HepG2 (cell line): ENCODE results near the gene DNAJC8. TPM values are rescaled to one million over a fixed set of nuclear protein-coding genes. Genes with fewer than 3 reads are reported as not detected.

Experiments
- ATAC-seq: fragments of 200-7000 bp; cut with Tn5 transposase; 3 replicates; pipeline ENCODE4 v1.9.1; 2020; ENCODE audit warnings: mild to moderate bottlenecking, moderate library complexity
- BruUV-seq: library from RNA; stranded (reverse); fragments of 400-500 nt; replicated peaks from 2 replicates; lab custom pipeline; 2021; lab: Mats Ljungman, UMichigan
- CTCF ChIA-PET: fragments of 300-600 bp; formaldehyde crosslinking; extraction: SDS; loops from one replicate; lab custom pipeline; 2021; ENCODE audit warnings: low total read pairs, inconsistent platforms, low intra/inter-chr PET ratio; lab: Yijun Ruan, JAX
- POLR2A ChIA-PET: fragments of 350-600 bp; sonication (Branson Sonifier 250); formaldehyde crosslinking; loops from one replicate; lab custom pipeline; 2020; ENCODE audit warnings: antibody characterized with exemption, inconsistent platforms; lab: Yijun Ruan, JAX
- DNase-seq: peaks from one replicate; pipeline ENCODE4 v3.0.0-alpha.2; 2015; ENCODE audit warnings: low spot score
- FAIRE-seq: peaks from 3 replicates; lab custom pipeline; 2011; peaks lifted over from hg19 to GRCh38; lab: Jason Lieb, UNC
- H2AFZ ChIP-seq: one replicate; pipeline ENCODE4 v1.6.1; 2011; ENCODE audit warnings: low read length, inconsistent platforms
- H3K27ac ChIP-seq: fragments of 300-600 bp; 3 replicates; pipeline ENCODE4 v1.8.0; 2011; ENCODE audit warnings: mixed run types, mild to moderate bottlenecking, mixed read lengths, low read length, inconsistent platforms; ENCODE audit not compliant: insufficient read depth; ENCODE audit errors: extremely low read length
- H3K27me3 ChIP-seq, 2 experiments: fragments of 200-600 bp in 1 of 2; 2 replicates in 1 of 2; 3 replicates in 1 of 2; pipeline versions ENCODE4 v1.6.0 to v1.8.0; 2011; ENCODE audit warnings: low read length in 2 of 2, mild to moderate bottlenecking in 2 of 2, moderate library complexity in 2 of 2, inconsistent platforms in 1 of 2; ENCODE audit not compliant: insufficient read depth in 2 of 2, control insufficient read depth in 1 of 2
- H3K36me3 ChIP-seq, 2 experiments: fragments of 200-600 bp in 1 of 2; replicated peaks in 1 of 2; 2 replicates in 1 of 2; 3 replicates in 1 of 2; pipeline versions ENCODE4 v1.5.1 to v1.8.0; 2011; ENCODE audit warnings: low read length in 2 of 2, inconsistent platforms in 1 of 2; ENCODE audit not compliant: insufficient read depth in 2 of 2, control insufficient read depth in 1 of 2
- H3K4me1 ChIP-seq: 2 replicates; pipeline ENCODE4 v1.5.1; 2012; ENCODE audit warnings: low read length, inconsistent platforms; ENCODE audit not compliant: insufficient read depth
- H3K4me2 ChIP-seq: 2 replicates; pipeline ENCODE4 v1.6.0; 2011; ENCODE audit warnings: low read depth, low read length, inconsistent platforms
- H3K4me3 ChIP-seq, 3 experiments: fragments of 200-600 bp in 1 of 3; sonication (generic), shearing (Covaris generic) in 1 of 3; replicated peaks in 1 of 3; 2 replicates each; pipeline ENCODE4 v1.5.1; 2011 to 2016; ENCODE audit warnings: low read length in 3 of 3, inconsistent platforms in 2 of 3, low read depth in 2 of 3, mild to moderate bottlenecking in 2 of 3, control low read depth in 1 of 3, mixed read lengths in 1 of 3; ENCODE audit not compliant: insufficient read depth in 1 of 3
- H3K79me2 ChIP-seq: one replicate; pipeline ENCODE4 v1.6.1; 2011; ENCODE audit warnings: low read length, inconsistent platforms; ENCODE audit not compliant: insufficient read depth
- H3K9ac ChIP-seq: 2 replicates; pipeline ENCODE4 v1.6.0; 2011; ENCODE audit warnings: mild to moderate bottlenecking, low read depth, low read length, inconsistent platforms; ENCODE audit not compliant: insufficient read depth
- H3K9me3 ChIP-seq: 2 replicates; pipeline ENCODE4 v1.5.1; 2012; ENCODE audit warnings: mild to moderate bottlenecking, low read length
- H4K20me1 ChIP-seq: 2 replicates; pipeline ENCODE4 v1.6.0; 2011; ENCODE audit warnings: inconsistent platforms, mild to moderate bottlenecking, low read length, moderate library complexity; ENCODE audit not compliant: insufficient read depth
- KLF9 ChIP-seq: IDR thresholded peaks from 2 replicates; pipeline ENCODE4 v1.6.1; 2016; ENCODE audit warnings: low read depth
- NAIF1 ChIP-seq: sonication (generic); formaldehyde crosslinking; IDR thresholded peaks from 2 replicates; pipeline ENCODE4 v1.5.0; 2020; ENCODE audit warnings: mild to moderate bottlenecking, missing genetic modification reagents, borderline replicate concordance
- ZFP36 ChIP-seq: fragments of 150-350 bp; IDR thresholded peaks from 2 replicates; pipeline ENCODE4 v1.6.1; 2018; ENCODE audit warnings: borderline replicate concordance, low read length, low read depth; ENCODE audit not compliant: partially characterized antibody
- ZNF816 ChIP-seq: sonication (generic); formaldehyde crosslinking; IDR thresholded peaks from 2 replicates; pipeline ENCODE4 v1.8.0; 2022; ENCODE audit warnings: missing genetic modification reagents, mild to moderate bottlenecking, borderline replicate concordance
- ZNF850 ChIP-seq: sonication (generic); formaldehyde crosslinking; conservative IDR thresholded peaks from 2 replicates; pipeline ENCODE4 v1.9.0; 2021; ENCODE audit warnings: mild to moderate bottlenecking, missing genetic modification reagents
- WGBS: methylation state at CpG from one replicate; pipeline ENCODE4 v1.1.6; 2017; ENCODE audit warnings: low lambda C conversion rate; 5-methylcytosine and 5-hydroxymethylcytosine counted together
- in situ Hi-C: cut with HindIII; loops from 2 replicates; pipeline ENCODE4 v1.10.0; 2017; ENCODE audit warnings: low pct_unique_long_range_greater_than_20kb; ENCODE audit not compliant: extremely low pct_ligation_motif_present
- intact Hi-C: fragments of 100-400 bp; cut with micrococcal nuclease; formaldehyde crosslinking; loops from one replicate; pipeline ENCODE4 v1.10.0; 2022; ENCODE audit not compliant: unreplicated experiment
- polyA plus RNA-seq, 8 experiments: library from polyadenylated mRNA; depleted of rRNA in 3 of 8; stranded (reverse) in 7 of 8; unstranded in 1 of 8; fragments of >200 nt; fragmentation: Illumina TruSeq in 4 of 8; extraction: Trizol in 4 of 8; gene quantifications; 2 replicates each; pipeline versions ENCODE4 v1.2.1 to v1.2.3, GENCODE V29; 2011 to 2016; ENCODE audit warnings: low read depth in 4 of 8, missing spikeins in 1 of 8, mixed read lengths in 1 of 8; ENCODE audit not compliant: insufficient read depth in 1 of 8
- total RNA-seq, 5 experiments: library from RNA; depleted of rRNA; stranded (reverse); fragments of >200 nt; fragmentation: Illumina TruSeq; extraction: Trizol; gene quantifications; 2 replicates each; pipeline ENCODE4 v1.2.3, GENCODE V29; 2016; ENCODE audit warnings: low read depth in 1 of 5
- TF ChIP-seq, protein P1 (sequence below), 2 experiments: sonication (generic) in 1 of 2; formaldehyde crosslinking in 1 of 2; IDR thresholded peaks; 2 replicates each; pipeline versions ENCODE4 v1.4.0 to v1.6.1; 2016 to 2020; ENCODE audit warnings: borderline replicate concordance in 1 of 2, low read depth in 1 of 2, mild to moderate bottlenecking in 1 of 2, missing genetic modification reagents in 1 of 2
- TF ChIP-seq, protein P2 (sequence below), 2 experiments: sonication (generic) in 1 of 2; formaldehyde crosslinking in 1 of 2; IDR thresholded peaks; 2 replicates each; pipeline versions ENCODE4 v1.5.1 to v1.6.1; 2011 to 2020; ENCODE audit warnings: borderline replicate concordance in 1 of 2, low read depth in 1 of 2, low read length in 1 of 2, mild to moderate bottlenecking in 1 of 2, missing genetic modification reagents in 1 of 2, moderate library complexity in 1 of 2
- TF ChIP-seq, protein P3 (sequence below): conservative IDR thresholded peaks from 2 replicates; pipeline ENCODE4 v1.6.1; 2018; ENCODE audit warnings: missing genetic modification reagents

DNAJC8 gene
- total and polyA plus RNA-seq, 2 of the 13 experiments (the other 11 are each of a cell fraction or from before 2014, with no cell fraction given) = 54.5 to 126 TPM

DNA sequence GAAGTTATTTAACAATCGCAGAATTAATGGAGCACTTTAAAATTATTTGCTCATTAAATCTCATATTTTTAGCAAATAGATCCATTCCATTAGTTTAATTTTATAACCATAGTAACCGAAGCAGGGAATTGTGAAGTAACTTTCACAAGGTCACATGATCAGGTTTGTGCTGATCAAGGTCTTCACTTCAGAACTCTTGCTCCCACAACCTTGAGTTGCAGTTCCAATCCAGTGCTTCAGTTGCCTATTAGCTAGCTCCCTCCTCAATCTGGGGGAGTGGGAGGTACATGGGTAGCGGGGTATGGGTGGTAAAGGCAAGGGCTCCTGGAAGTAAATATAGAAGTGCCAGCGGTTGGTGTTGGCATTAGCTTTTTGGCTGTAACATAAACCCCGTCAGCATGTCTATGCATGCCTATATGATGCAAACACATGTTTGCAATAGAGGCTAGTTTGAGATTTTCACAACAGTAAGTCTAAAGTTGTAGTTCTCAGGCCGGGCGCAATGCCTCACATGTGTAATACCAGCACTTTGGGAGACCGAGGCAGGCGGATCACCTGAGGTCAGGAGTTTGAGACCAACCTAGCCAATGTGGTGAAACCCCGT, 8.9 kb upstream of the DNAJC8 start:
- in situ Hi-C loops = loop anchor here (25.0 kb wide), 1 partner anchor 346 kb away; the partner anchor contains the start of gene RAB42
- Histone ChIP-seq H4K20me1 (no peaks in the 10 kb centered on the region), H3K27me3 (peaks cover 0 to under 1% of the 10 kb centered on the region in 2 experiments; a peak in 1 of 5 replicates), H3K9ac (no peak overlapping the region), H3K79me2 (peaks cover 15% of the 10 kb centered on the region), H3K4me1 (peaks cover 51% of the 10 kb centered on the region), H2AFZ (no peak overlapping the region), H3K4me3 (no peak overlapping the region), H3K4me2 (no peak overlapping the region)
- no peak for FAIRE-seq
- 92% methylated on average over 10 of the region's 10 CpGs for WGBS
- POLR2A ChIA-PET = interaction anchor here (0.9 kb wide), 1 partner anchor 87 kb away, joined by 3 read pairs; the partner anchor contains the start of gene MED18
- BruUV-seq = no TSS peak
- TF ChIP-seq, protein P1, sequence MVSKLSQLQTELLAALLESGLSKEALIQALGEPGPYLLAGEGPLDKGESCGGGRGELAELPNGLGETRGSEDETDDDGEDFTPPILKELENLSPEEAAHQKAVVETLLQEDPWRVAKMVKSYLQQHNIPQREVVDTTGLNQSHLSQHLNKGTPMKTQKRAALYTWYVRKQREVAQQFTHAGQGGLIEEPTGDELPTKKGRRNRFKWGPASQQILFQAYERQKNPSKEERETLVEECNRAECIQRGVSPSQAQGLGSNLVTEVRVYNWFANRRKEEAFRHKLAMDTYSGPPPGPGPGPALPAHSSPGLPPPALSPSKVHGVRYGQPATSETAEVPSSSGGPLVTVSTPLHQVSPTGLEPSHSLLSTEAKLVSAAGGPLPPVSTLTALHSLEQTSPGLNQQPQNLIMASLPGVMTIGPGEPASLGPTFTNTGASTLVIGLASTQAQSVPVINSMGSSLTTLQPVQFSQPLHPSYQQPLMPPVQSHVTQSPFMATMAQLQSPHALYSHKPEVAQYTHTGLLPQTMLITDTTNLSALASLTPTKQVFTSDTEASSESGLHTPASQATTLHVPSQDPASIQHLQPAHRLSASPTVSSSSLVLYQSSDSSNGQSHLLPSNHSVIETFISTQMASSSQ (IDR thresholded peaks at IDR 0.05; ENCODE audit: low read depth) = no peak
- TF ChIP-seq, protein P1 (CRISPR knock-in tag; IDR thresholded peaks at IDR 0.05; ENCODE audit: borderline replicate concordance) = no peak
- TF ChIP-seq ZNF850 = no peak
- no peak for TF ChIP-seq ZFP36
- TF ChIP-seq, protein P2, sequence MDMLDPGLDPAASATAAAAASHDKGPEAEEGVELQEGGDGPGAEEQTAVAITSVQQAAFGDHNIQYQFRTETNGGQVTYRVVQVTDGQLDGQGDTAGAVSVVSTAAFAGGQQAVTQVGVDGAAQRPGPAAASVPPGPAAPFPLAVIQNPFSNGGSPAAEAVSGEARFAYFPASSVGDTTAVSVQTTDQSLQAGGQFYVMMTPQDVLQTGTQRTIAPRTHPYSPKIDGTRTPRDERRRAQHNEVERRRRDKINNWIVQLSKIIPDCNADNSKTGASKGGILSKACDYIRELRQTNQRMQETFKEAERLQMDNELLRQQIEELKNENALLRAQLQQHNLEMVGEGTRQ (IDR thresholded peaks at IDR 0.05; ENCODE audit: low read depth, low read length) = 0 out of 2 replicates have a peak, but pooled peaks have one; percentile 19
- TF ChIP-seq, protein P2 (CRISPR knock-in tag; IDR thresholded peaks at IDR 0.05; ENCODE audit: borderline replicate concordance) = 0 out of 2 replicates have a peak, but pooled peaks have one; percentile 23
- TF ChIP-seq ZNF816 = no peak
- TF ChIP-seq KLF9 (CRISPR knock-in tag) = no peak
- TF ChIP-seq, protein P3, sequence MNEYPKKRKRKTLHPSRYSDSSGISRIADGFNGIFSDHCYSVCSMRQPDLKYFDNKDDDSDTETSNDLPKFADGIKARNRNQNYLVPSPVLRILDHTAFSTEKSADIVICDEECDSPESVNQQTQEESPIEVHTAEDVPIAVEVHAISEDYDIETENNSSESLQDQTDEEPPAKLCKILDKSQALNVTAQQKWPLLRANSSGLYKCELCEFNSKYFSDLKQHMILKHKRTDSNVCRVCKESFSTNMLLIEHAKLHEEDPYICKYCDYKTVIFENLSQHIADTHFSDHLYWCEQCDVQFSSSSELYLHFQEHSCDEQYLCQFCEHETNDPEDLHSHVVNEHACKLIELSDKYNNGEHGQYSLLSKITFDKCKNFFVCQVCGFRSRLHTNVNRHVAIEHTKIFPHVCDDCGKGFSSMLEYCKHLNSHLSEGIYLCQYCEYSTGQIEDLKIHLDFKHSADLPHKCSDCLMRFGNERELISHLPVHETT = no peak
- TF ChIP-seq NAIF1 (CRISPR knock-in tag) = no peak
- TF ChIP-seq, all 625 proteins: peak for 1
- ATAC-seq = no peak
- intact Hi-C loops = no loop called here
- no peak for DNase-seq
- Histone ChIP-seq H3K36me3 (peaks cover 1 to 2% of the 10 kb centered on the region in 2 experiments; a peak in 4 of 5 replicates), H3K9me3 (no peaks in the 10 kb centered on the region), H3K27ac (peak overlapping the region; percentile 2)
- CTCF ChIA-PET = no interaction called here
